RPMI7951 (cell line): ENCODE results near the gene OLFML2B. TPM values are rescaled to one million over a fixed set of nuclear protein-coding genes. Genes with fewer than 3 reads are reported as not detected.
"Not testable (repeated sequence)": the region's sequence is repeated elsewhere in the genome, so short reads cannot be mapped to it uniquely, and the experiment has no call there.

Source experiments
- DNase-seq: peaks from one replicate; pipeline ENCODE4 v3.0.0-alpha.2; 2012; ENCODE audit warnings: low read depth
- total RNA-seq: library from RNA; depleted of rRNA; stranded (reverse); fragments of >200 nt; shearing (Covaris generic); gene quantifications from 2 replicates; pipeline ENCODE4 v1.2.3, GENCODE V29; 2014

Gene OLFML2B
- total RNA-seq, 1 experiment from 2014 or later: 20.3 TPM

- DNase-seq: peak; percentile 47
These were observed 11.6 kb upstream of the OLFML2B start for GRCh38 chr1:162035241-162035640.

- DNase-seq: no peak
These were observed 9.8 kb upstream of the OLFML2B start for GRCh38 chr1:162033428-162033827.

GRCh38 chr1:162030759-162031280 lies 7.2 kb upstream of the OLFML2B start:
- DNase-seq: no peak

- no peak for DNase-seq
These were observed 5.5 kb upstream of the OLFML2B start for GRCh38 chr1:162029157-162029556.

- no peak for DNase-seq
These were observed 5.1 kb upstream of the OLFML2B start for GRCh38 chr1:162028726-162029125.

- DNase-seq: no peak
These were observed 3.2 kb upstream of the OLFML2B start for GRCh38 chr1:162026881-162027280.

- DNase-seq: no peak
These were observed 1.9 kb upstream of the OLFML2B start for GRCh38 chr1:162025541-162025940.

- DNase-seq: no peak
These were observed 505 bp downstream of the OLFML2B start for GRCh38 chr1:162023181-162023546.

- no peak for DNase-seq
These were observed 1.0 kb downstream of the OLFML2B start for GRCh38 chr1:162022626-162023025.

GRCh38 chr1:162021124-162021523 lies 2.5 kb downstream of the OLFML2B start:
- DNase-seq: no peak

GRCh38 chr1:162020150-162020549 lies 3.5 kb downstream of the OLFML2B start:
- peak; percentile 45 for DNase-seq

- DNase-seq: no peak
These were observed 4.2 kb downstream of the OLFML2B start for GRCh38 chr1:162019446-162019845.

GRCh38 chr1:162019006-162019405 lies 4.7 kb downstream of the OLFML2B start:
- peak; percentile 88 for DNase-seq

GRCh38 chr1:162018418-162018817 lies 5.3 kb downstream of the OLFML2B start:
- DNase-seq: no peak

GRCh38 chr1:162017791-162018190 lies 5.9 kb downstream of the OLFML2B start:
- not testable (repeated sequence) for DNase-seq

- no peak for DNase-seq
These were observed 7.0 kb downstream of the OLFML2B start for GRCh38 chr1:162016631-162017030.

- no peak for DNase-seq
These were observed 8.5 kb downstream of the OLFML2B start for GRCh38 chr1:162015196-162015595.

- no peak for DNase-seq
These were observed 9.5 kb downstream of the OLFML2B start for GRCh38 chr1:162014202-162014601.

- no peak for DNase-seq
These were observed 10.4 kb downstream of the OLFML2B start for GRCh38 chr1:162013289-162013688.

GRCh38 chr1:162011337-162012012 lies 12.2 kb downstream of the OLFML2B start:
- DNase-seq: peak; percentile 60

- DNase-seq: no peak
These were observed 13.5 kb downstream of the OLFML2B start for GRCh38 chr1:162010175-162010506.

GRCh38 chr1:162009501-162010174 lies 14.0 kb downstream of the OLFML2B start:
- no peak for DNase-seq

GRCh38 chr1:162008799-162009198 lies 14.9 kb downstream of the OLFML2B start:
- no peak for DNase-seq
